Measurements from ENCODE around the gene PAPPA. TPM values are rescaled to one million over a fixed set of nuclear protein-coding genes. Genes with fewer than 3 reads are reported as not detected.

Gene PAPPA
- total RNA-seq, 1 experiment from 2014 or later, result 0.17 TPM

DNA sequence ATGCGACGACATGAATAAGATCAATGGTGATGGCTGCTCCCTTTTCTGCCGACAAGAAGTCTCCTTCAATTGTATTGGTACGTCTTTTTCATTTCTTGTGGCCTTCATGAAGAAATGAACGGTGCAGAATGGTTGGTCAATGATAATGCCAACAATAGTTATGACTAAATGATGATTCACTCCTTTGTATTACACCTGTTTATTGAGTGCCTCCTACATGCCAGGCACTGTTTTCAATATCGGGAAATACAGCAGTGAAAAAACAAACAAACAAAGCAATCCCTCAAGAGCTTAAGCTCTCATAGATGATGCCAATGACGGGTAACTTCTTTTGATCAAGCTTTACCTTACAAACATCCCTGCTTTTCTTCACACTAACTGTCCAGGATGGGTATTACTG lies 117.7 kb downstream of the PAPPA start:
- Histone ChIP-seq H4K5ac (ENCODE audit: insufficient read length, low read depth, low read length) (no peak overlapping the region), H4K8ac (replicated peaks; ENCODE audit: insufficient read length, low read depth, low read length) (no peak overlapping the region), H3K23me2 (ENCODE audit: insufficient read length, low read depth, low read length, poor library complexity, severe bottlenecking) (no peaks in the 10 kb centered on the region), H3K27ac (ENCODE audit: insufficient read length, low read depth, low read length) (no peak overlapping the region), H3K27me3 (ENCODE audit: insufficient read depth, low read length) (peaks cover 62% of the 10 kb centered on the region), H2BK120ac (ENCODE audit: low read depth, low read length, poor library complexity, severe bottlenecking) (no peak overlapping the region), H3K18ac (ENCODE audit: insufficient read length, low read depth, low read length) (no peak overlapping the region), H3K79me1 (ENCODE audit: insufficient read depth, low read depth, low read length, poor library complexity, severe bottlenecking) (no peaks in the 10 kb centered on the region), H2BK5ac (ENCODE audit: insufficient read length, low read length) (no peak overlapping the region), H4K91ac (ENCODE audit: insufficient read length, low read depth, low read length) (no peak overlapping the region), H3K4ac (ENCODE audit: low read depth, low read length) (no peak overlapping the region), H3K14ac (ENCODE audit: insufficient read depth, low read length) (no peak overlapping the region), H2BK12ac (ENCODE audit: insufficient read length, low read depth, low read length) (no peak overlapping the region), H2AK5ac (ENCODE audit: insufficient read length, low read length) (no peak overlapping the region), H3K23ac (ENCODE audit: insufficient read length, low read depth, low read length) (no peak overlapping the region), H3K56ac (ENCODE audit: insufficient read length, low read depth, low read length) (no peak overlapping the region), H2AFZ (ENCODE audit: low read length) (no peak overlapping the region), H3K4me2 (ENCODE audit: insufficient read depth, insufficient read length, low read length) (no peak overlapping the region), H3K9ac (ENCODE audit: extremely low read depth, insufficient read length, low read length) (no peak overlapping the region), H2BK15ac (ENCODE audit: low read depth, low read length) (no peak overlapping the region), H3T11ph (ENCODE audit: low read length) (no peak overlapping the region), H3K79me2 (ENCODE audit: insufficient read depth, low read length) (no peaks in the 10 kb centered on the region), H3K4me1 (ENCODE audit: insufficient read depth, low read length) (0 out of 2 replicates have a peak, but pooled peaks cover 3% of the 10 kb centered on the region), H2BK20ac (ENCODE audit: low read depth, low read length, poor library complexity, severe bottlenecking) (no peak overlapping the region), H3K9me3 (ENCODE audit: control insufficient read depth, low read depth, low read length) (no peaks in the 10 kb centered on the region), H4K20me1 (ENCODE audit: control insufficient read depth, insufficient read depth, insufficient read length) (no peaks in the 10 kb centered on the region)
- DNase-seq, result no peak
- Mint-ChIP-seq H3K27ac (no peak overlapping the region), H3K4me1 (peaks cover 35 to 51% of the 10 kb centered on the region in 2 experiments), H3K36me3 (ENCODE audit: insufficient read depth in 1 of 3, low read depth in 3 of 3) (no peaks in the 10 kb centered on the region), H3K4me3 (peak overlapping the region in 1 of 2 experiments; percentile 36; a peak in 1 of 5 replicates), H3K9me3 (no peaks in the 10 kb centered on the region; a peak in 1 of 5 replicates), H3K27me3 (ENCODE audit: low read depth) (peaks cover 94% of the 10 kb centered on the region)
- no CpG with 5 or more reads among the region's 7 CpGs for WGBS (ENCODE audit: extremely low coverage, insufficient read length, low lambda C conversion rate)
- TF ChIP-seq, protein P1, sequence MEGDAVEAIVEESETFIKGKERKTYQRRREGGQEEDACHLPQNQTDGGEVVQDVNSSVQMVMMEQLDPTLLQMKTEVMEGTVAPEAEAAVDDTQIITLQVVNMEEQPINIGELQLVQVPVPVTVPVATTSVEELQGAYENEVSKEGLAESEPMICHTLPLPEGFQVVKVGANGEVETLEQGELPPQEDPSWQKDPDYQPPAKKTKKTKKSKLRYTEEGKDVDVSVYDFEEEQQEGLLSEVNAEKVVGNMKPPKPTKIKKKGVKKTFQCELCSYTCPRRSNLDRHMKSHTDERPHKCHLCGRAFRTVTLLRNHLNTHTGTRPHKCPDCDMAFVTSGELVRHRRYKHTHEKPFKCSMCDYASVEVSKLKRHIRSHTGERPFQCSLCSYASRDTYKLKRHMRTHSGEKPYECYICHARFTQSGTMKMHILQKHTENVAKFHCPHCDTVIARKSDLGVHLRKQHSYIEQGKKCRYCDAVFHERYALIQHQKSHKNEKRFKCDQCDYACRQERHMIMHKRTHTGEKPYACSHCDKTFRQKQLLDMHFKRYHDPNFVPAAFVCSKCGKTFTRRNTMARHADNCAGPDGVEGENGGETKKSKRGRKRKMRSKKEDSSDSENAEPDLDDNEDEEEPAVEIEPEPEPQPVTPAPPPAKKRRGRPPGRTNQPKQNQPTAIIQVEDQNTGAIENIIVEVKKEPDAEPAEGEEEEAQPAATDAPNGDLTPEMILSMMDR (conservative IDR thresholded peaks at IDR 0.05), result no peak

Measured in H9 (cell line).